Ectodermal cell (in vitro differentiated cells): Measurements from ENCODE around the gene SYPL2.

Experiments used
- H3K27ac ChIP-seq: 2 replicates; pipeline ENCODE4 v1.7.0; 2013; ENCODE audit warnings: mild to moderate bottlenecking, low read depth, low read length; ENCODE audit not compliant: insufficient read depth, poor library complexity, severe bottlenecking
- H3K27me3 ChIP-seq: 2 replicates; pipeline ENCODE4 v1.7.0; 2013; ENCODE audit warnings: mild to moderate bottlenecking, low read length; ENCODE audit not compliant: insufficient read depth, control insufficient read depth, poor library complexity, severe bottlenecking
- H3K36me3 ChIP-seq: one replicate; pipeline ENCODE4 v1.7.0; 2013; ENCODE audit warnings: low read length; ENCODE audit not compliant: control insufficient read depth, insufficient read depth
- H3K4me1 ChIP-seq: one replicate; pipeline ENCODE4 v1.7.0; 2013; ENCODE audit warnings: low read length; ENCODE audit not compliant: control insufficient read depth, insufficient read depth
- H3K4me3 ChIP-seq: 2 replicates; pipeline ENCODE4 v1.7.0; 2013; ENCODE audit warnings: low read depth, low read length, control low read depth; ENCODE audit not compliant: insufficient read depth
- H3K9me3 ChIP-seq: 2 replicates; pipeline ENCODE4 v1.7.0; 2013; ENCODE audit warnings: mild to moderate bottlenecking, low read length, moderate library complexity; ENCODE audit not compliant: control insufficient read depth
- WGBS, 2 experiments: methylation state at CpG; one replicate each; pipeline ENCODE4 v1.1.7; 2013; ENCODE audit warnings: missing lambda C conversion rate in 2 of 2; 5-methylcytosine and 5-hydroxymethylcytosine counted together

Gene SYPL2

GRCh38 chr1:109499081-109499480 lies 32.7 kb downstream of the SYPL2 start:
- no peak overlapping the region for H3K27ac ChIP-seq
- H3K4me3 ChIP-seq = no peak overlapping the region
- H3K27me3 ChIP-seq = no peaks in the 10 kb centered on the region
- H3K4me1 ChIP-seq = peaks cover 14% of the 10 kb centered on the region
- 84 to 89% methylated on average over 7 of the region's 7 CpGs for WGBS, 2 experiments
- H3K36me3 ChIP-seq = no peaks in the 10 kb centered on the region
- no peaks in the 10 kb centered on the region for H3K9me3 ChIP-seq

GRCh38 chr1:109499661-109500536 lies 33.6 kb downstream of the SYPL2 start:
- Histone ChIP-seq H3K4me3 (no peak overlapping the region), H3K27me3 (no peaks in the 10 kb centered on the region), H3K4me1 (peaks cover 14% of the 10 kb centered on the region), H3K27ac (no peak overlapping the region), H3K36me3 (no peaks in the 10 kb centered on the region), H3K9me3 (no peaks in the 10 kb centered on the region)
- WGBS, 2 experiments = 73 to 85% methylated on average over 4 of the region's 4 CpGs

GRCh38 chr1:109500941-109501381 lies 34.6 kb downstream of the SYPL2 start:
- Histone ChIP-seq H3K4me3 (no peak overlapping the region), H3K4me1 (peaks cover 14% of the 10 kb centered on the region), H3K27ac (no peak overlapping the region), H3K36me3 (no peaks in the 10 kb centered on the region), H3K27me3 (no peaks in the 10 kb centered on the region), H3K9me3 (no peaks in the 10 kb centered on the region)
- WGBS, 2 experiments = 73 to 75% methylated on average over 5 of the region's 5 CpGs

- H3K27ac ChIP-seq = no peak overlapping the region
- H3K4me3 ChIP-seq = no peak overlapping the region
- no peaks in the 10 kb centered on the region for H3K9me3 ChIP-seq
- peaks cover 14% of the 10 kb centered on the region for H3K4me1 ChIP-seq
- 84% methylated on average over 5 of the region's 5 CpGs for WGBS, 2 experiments
- H3K27me3 ChIP-seq = no peaks in the 10 kb centered on the region
- no peaks in the 10 kb centered on the region for H3K36me3 ChIP-seq
Observed at GRCh38 chr1:109501644-109502363, 35.5 kb downstream of the SYPL2 start.

- 84 to 89% methylated on average over 3 of the region's 3 CpGs for WGBS, 2 experiments
- H3K4me3 ChIP-seq = no peak overlapping the region
- peaks cover under 1% of the 10 kb centered on the region for H3K27me3 ChIP-seq
- H3K27ac ChIP-seq = no peak overlapping the region
- H3K9me3 ChIP-seq = no peaks in the 10 kb centered on the region
- H3K4me1 ChIP-seq = peaks cover 11% of the 10 kb centered on the region
- no peaks in the 10 kb centered on the region for H3K36me3 ChIP-seq
Observed at GRCh38 chr1:109502364-109502851, 36.1 kb downstream of the SYPL2 start.

- Histone ChIP-seq H3K27ac (no peak overlapping the region), H3K36me3 (no peaks in the 10 kb centered on the region)
- 91 to 95% methylated on average over 5 of the region's 5 CpGs for WGBS, 2 experiments
Observed at GRCh38 chr1:109503935-109504334, 37.6 kb downstream of the SYPL2 start.

GRCh38 chr1:109504974-109505373 lies 38.6 kb downstream of the SYPL2 start:
- Histone ChIP-seq H3K9me3 (no peaks in the 10 kb centered on the region), H3K27me3 (peaks cover 19% of the 10 kb centered on the region), H3K27ac (no peak overlapping the region), H3K36me3 (no peaks in the 10 kb centered on the region), H3K4me1 (peaks cover 4% of the 10 kb centered on the region), H3K4me3 (no peak overlapping the region)
- WGBS, 2 experiments = 82 to 90% methylated on average over 1 of the region's 1 CpG

More at GRCh38 chr1:109503935-109504334, 37.6 kb downstream of the SYPL2 start:
- Histone ChIP-seq H3K27me3 (peaks cover 11% of the 10 kb centered on the region), H3K4me3 (no peak overlapping the region), H3K9me3 (no peaks in the 10 kb centered on the region), H3K4me1 (peaks cover 5% of the 10 kb centered on the region)

GRCh38 chr1:109508001-109508872 lies 41.9 kb downstream of the SYPL2 start:
- H3K4me3 ChIP-seq = no peak overlapping the region
- no peaks in the 10 kb centered on the region for H3K9me3 ChIP-seq
- peaks cover 50% of the 10 kb centered on the region for H3K27me3 ChIP-seq
- H3K27ac ChIP-seq = no peak overlapping the region
- H3K4me1 ChIP-seq = peaks cover 11% of the 10 kb centered on the region
- WGBS, 2 experiments = 92% methylated on average over 25 of the region's 25 CpGs
- H3K36me3 ChIP-seq = no peaks in the 10 kb centered on the region

GRCh38 chr1:109508873-109509175 lies 42.5 kb downstream of the SYPL2 start:
- no peak overlapping the region for H3K27ac ChIP-seq
- H3K4me1 ChIP-seq = peaks cover 11% of the 10 kb centered on the region
- H3K27me3 ChIP-seq = peaks cover 50% of the 10 kb centered on the region
- WGBS, 2 experiments = 68 to 80% methylated on average over 5 to 7 of the region's 7 CpGs
- peak overlapping the region; percentile 54 for H3K4me3 ChIP-seq
- no peaks in the 10 kb centered on the region for H3K9me3 ChIP-seq
- H3K36me3 ChIP-seq = no peaks in the 10 kb centered on the region
